Inflammatory macrophage (primary cell): Measurements from ENCODE around the gene GPLD1.
A peak's percentile ranks its signal among the peaks of the same experiment; 100 is the strongest.
"Not testable (repeated sequence)": the region's sequence is repeated elsewhere in the genome, so short reads cannot be mapped to it uniquely, and the experiment has no call there.

ENCODE experiments used
- DNase-seq, 2 donors: peaks; one replicate each; pipeline ENCODE4 v3.0.0-alpha.2; 2020 to 2022

GPLD1 gene

DNA sequence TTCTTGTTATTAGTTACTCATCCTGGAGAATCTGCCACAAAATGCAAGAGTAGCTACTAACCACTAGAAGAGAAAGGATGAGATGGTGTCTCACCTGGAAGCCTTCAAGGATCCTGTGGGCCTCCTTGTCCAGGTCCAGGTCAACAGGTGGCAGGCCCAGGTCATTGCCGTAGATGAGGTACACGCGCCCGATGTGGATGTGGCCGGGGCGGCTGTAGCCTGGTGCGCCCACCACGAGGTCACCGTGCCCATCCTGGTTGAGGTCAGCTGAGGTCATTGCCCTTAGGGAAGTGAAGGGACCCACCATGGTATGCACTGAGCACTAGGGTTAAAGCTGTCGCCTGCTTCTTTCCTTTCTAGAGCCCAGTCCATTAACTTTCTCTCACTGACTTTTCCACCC is 35.5 kb downstream of the GPLD1 start:
- no peak for DNase-seq

GRCh38 chr6:24451581-24452388 is 37.6 kb downstream of the GPLD1 start:
- no peak for DNase-seq

- no peak for DNase-seq
Observed at GRCh38 chr6:24448828-24449525, 40.4 kb downstream of the GPLD1 start.

GRCh38 chr6:24448396-24448795 is 41.0 kb downstream of the GPLD1 start:
- DNase-seq, result peak in 1 of 2 donors; percentile 7

DNA sequence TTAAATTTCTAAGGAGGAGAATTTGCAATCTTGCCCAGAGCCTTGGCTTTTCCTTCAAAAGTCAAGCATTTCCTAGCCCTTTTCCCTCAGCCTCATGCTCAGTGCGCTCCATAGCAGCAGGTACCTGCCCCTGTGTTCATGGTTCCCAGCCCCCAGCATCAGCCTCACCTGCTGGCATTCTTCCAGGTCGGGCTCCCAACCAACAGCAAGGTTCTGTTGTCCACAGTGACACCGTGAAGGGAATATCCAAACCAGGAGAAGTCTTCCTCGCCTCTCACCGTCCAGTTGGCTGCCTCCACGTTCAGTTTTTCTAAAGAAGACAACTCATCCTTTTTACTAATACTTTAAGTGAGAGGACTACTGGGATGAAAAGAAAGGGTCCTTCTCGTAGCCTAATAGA is 42.7 kb downstream of the GPLD1 start:
- no peak for DNase-seq

DNA sequence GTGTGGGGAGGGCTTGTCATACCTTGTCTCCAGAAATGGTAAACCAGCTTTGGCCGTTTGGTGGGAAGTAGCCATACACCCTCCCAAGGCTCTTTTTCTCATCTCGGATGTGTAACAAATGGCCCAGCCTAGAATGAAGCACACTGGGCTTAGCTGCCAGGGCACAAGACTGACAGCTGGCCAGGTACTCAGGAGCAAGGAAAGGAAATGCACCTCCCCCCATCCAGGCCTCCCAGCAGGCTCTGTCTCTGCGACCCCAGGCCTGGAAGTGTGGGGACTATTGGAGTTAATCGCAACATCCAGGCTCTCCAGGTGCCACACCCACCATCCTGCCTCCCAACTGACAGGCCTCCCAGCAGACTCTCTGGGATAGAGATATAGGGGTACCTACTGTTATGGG is 43.7 kb downstream of the GPLD1 start:
- no peak for DNase-seq

DNA sequence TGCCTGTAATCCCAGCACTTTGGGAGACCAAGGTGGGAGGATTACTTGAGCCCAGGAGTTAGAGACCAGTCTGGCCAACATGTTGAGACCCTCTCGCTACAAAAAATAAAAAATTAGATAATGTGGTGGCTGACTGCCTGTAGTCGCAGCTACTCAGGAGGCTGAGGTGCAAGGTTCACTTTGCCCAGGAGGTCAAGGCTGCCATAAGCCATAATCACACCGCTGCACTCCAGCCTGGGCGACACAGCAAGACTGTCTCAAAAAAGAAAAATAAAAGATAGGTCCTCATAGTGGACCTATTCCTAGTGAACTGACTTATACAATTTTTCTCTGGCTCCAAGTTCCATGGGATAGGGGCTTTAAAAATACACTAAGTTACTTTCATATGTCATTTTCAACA is 44.8 kb downstream of the GPLD1 start:
- DNase-seq, result no peak

DNA sequence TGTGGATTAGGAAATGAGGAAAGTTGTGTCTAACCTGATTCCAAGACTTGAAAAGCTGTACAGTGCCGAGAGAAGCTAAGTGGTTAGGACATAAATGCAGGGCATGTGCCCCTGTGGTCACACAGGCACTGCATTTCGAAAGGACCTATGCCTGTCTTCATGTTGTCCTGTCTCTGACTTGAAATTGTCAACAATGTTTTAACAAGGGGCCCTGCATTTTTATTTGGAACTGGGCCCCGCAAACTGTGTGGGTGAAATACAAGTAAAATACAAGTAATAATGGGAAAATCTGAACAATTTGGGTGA is 47.8 kb downstream of the GPLD1 start:
- no peak for DNase-seq

- no peak for DNase-seq
Observed at GRCh38 chr6:24440897-24441598, 48.3 kb downstream of the GPLD1 start.

GRCh38 chr6:24439858-24440539 is 49.4 kb downstream of the GPLD1 start:
- DNase-seq, result no peak

- no peak for DNase-seq
Observed at GRCh38 chr6:24436979-24437378, 52.4 kb downstream of the GPLD1 start.

DNA sequence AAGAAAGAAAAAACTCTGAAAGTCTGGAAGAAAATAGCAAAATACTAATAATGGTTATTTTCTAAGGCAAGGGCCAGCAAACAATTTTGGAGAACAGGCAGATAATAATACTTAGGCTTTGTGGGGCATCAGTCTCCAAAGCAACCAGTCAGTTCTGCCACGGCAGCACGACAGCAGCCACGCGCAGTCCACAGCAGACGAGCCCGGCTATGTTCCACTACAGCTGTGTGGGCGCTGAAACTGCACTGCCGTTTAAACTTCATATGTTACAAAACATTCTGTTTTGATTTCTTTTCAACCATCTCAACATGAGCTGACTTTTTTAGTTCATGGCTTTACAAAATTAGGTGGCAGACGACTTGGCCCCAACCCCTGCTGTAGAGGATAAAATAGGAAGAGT is 56.8 kb downstream of the GPLD1 start:
- DNase-seq, result no peak

DNA sequence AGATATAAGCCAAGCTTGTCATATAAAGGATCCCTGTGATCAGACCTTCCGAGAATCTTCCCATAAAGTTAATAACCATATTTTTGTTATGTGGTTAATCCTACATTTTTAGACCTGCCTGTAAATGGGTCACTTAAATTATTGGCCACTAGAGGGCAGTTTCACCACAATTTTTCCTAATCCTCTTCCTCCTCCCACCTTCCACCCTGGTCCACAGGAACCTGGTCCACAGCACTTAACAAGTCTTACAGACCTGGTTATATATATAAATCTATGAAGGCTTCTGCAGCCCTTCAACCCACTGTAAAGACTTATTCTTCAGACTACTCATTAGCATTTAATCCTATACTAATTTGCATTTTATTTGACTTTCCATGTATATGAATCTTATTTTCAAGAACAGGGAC is 58.3 kb downstream of the GPLD1 start:
- DNase-seq, result peak; percentile 53

DNA sequence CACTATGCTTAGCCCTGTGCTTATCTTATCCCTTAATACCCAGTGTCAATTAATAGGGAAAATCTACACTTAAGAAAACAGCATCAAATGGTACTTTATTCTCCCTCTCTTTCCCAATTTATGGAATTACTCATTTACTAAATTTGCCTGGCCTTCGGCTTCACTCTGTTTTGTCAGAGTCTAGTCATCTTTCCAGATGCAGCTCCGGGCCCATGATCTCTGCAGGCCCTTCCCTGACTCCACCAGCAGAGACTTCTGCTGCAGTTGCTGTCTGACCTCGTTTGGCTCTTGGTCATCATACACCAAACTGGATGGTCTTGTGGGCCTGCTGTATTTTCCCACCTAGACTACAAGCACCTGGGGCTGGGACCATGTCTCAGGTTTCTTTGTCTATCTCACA is 59.3 kb downstream of the GPLD1 start:
- DNase-seq, result no peak

GRCh38 chr6:24429146-24429545 is 60.2 kb downstream of the GPLD1 start:
- peak in 1 of 2 donors; percentile 33 for DNase-seq

DNA sequence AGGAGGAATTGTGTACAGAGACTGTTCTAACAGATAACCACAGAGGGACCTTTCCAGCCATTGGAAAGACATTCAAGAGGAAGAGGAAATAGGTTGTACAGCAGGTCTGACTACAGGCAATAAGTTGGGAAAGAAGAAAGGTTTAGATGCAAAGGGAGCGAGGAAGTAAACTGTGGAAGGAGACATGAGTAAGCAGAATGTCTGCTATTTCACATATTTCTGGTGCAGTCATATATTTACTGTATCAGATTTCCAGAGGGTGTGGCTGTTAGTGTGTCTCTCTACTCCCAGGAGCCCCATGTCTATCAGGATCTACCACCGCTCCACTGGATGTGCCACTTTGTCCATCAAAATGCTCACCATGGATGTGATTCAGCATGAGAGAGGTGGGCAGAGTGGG is 60.8 kb downstream of the GPLD1 start:
- peak in 1 of 2 donors; percentile 22 for DNase-seq

GRCh38 chr6:24426729-24427446 is 62.5 kb downstream of the GPLD1 start:
- DNase-seq, result no peak

DNA sequence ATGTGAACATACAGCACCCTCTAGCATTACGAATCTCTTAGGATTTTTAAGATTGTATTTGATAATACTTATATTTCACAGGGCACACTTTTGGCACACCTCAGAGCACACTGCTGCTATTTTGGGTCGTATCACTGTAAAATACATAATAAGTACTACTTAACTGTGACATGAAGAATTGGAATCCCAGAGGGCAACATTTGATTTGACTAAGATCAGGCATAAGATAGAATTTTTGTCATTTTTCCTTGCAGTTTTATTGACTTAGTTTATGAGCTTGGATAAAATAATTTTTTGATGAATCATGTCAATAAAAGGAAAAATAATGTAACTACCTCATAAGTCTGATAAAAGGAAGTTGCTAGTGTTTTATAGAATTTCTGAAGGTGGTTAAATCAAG is 64.3 kb downstream of the GPLD1 start:
- DNase-seq, result peak in 1 of 2 donors; percentile 53

GRCh38 chr6:24419526-24419925 is 69.9 kb downstream of the GPLD1 start:
- DNase-seq, result no peak

- no peak for DNase-seq
Observed at GRCh38 chr6:24415753-24416152, 73.6 kb downstream of the GPLD1 start.

DNA sequence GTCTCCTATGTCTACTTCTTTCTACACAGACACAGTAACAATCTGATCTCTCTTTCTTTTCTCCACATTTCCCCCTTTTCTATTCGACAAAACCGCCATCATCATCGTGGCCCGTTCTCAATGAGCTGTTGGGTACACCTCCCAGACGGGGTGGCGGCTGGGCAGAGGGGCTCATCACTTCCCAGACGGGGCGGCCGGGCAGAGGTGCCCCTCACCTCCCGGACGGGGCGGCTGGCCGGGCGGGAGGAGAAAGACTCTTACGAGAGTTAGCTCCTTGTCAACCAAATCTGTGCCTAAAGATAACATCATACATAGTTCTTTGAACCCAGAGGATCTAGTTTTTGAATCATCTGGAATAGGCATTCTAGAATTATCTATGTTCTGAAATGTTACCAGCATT is 74.8 kb downstream of the GPLD1 start:
- not testable (repeated sequence) for DNase-seq

DNA sequence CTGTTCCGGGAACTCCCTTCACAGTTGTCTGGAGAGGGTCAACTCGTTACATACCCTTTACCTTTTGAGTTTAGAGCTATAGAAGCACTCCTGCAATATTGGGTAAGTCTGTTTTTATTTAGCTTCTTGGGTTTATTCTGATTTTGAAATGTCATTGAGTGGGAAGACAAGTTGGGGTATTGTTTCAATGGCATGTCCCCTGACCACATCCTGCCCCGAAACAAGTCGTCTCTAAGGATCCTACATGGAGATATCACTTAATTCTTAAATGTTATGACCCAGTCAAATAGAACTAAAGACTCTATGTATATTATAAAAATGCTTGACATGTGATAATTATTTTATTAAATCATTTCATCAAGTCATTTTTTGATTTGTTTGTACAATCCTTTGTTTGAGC is 77.1 kb downstream of the GPLD1 start:
- no peak for DNase-seq

- DNase-seq, result no peak
Observed at GRCh38 chr6:24410622-24411021, 78.8 kb downstream of the GPLD1 start.
